ENCODE results near the gene PRIMPOL. TPM values are rescaled to one million over a fixed set of nuclear protein-coding genes. Genes with fewer than 3 reads are reported as not detected.

PRIMPOL gene
- total RNA-seq, 2 donors from 2014 or later: 4.6 to 15.0 TPM

DNA sequence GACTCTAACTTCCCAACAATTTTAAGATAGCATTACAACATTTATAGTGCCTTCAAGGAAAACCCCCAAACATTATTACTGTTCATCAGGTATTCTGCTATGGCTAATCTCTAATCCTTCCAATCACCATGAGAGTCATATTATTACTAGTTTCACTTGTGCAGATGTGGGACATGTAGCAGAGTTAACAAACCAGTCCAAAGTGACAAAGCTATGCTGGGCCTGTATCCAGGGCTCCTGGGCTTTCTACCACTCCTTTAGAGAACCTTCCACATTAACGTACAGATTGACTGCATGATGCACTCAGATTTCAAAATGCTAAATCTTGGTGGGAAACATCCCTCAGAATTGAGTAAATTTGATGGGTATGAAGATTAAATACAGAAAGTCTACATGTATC lies 16.7 kb upstream of the PRIMPOL start:
- intact Hi-C loops (cut with DNase I): no loop called here
- Histone ChIP-seq H3K4me3 (no peak overlapping the region), H3K36me3 (replicated peaks in 1 of 2; ENCODE audit: insufficient read depth in 1 of 2, low read depth in 2 of 2) (peaks cover 13 to 32% of the 10 kb centered on the region in 2 donors), H3K9me3 (no peaks in the 10 kb centered on the region), H3K27ac (no peak overlapping the region), H3K27me3 (no peaks in the 10 kb centered on the region), H3K4me1 (peaks cover 5% of the 10 kb centered on the region)
- ATAC-seq (no peak), DNase-seq (no peak)
- TF ChIP-seq POLR2A (IDR thresholded peaks at IDR 0.05): no peak
- WGBS, 2 donors: 82 to 100% methylated on average over 1 of the region's 1 CpG

GRCh38 chr4:184635381-184635780 lies 14.2 kb upstream of the PRIMPOL start:
- DNase-seq (no peak), ATAC-seq (no peak)
- Histone ChIP-seq H3K9me3 (no peaks in the 10 kb centered on the region), H3K36me3 (replicated peaks in 1 of 2; ENCODE audit: insufficient read depth in 1 of 2, low read depth in 2 of 2) (peaks cover 8 to 18% of the 10 kb centered on the region in 2 donors), H3K27me3 (no peaks in the 10 kb centered on the region), H3K4me1 (peaks cover 5% of the 10 kb centered on the region), H3K27ac (no peak overlapping the region), H3K4me3 (no peak overlapping the region)
- intact Hi-C loops (cut with DNase I): no loop called here
- 44 to 66% methylated on average over 3 of the region's 3 CpGs for WGBS, 2 donors
- TF ChIP-seq CTCF (IDR thresholded peaks at IDR 0.05) (no peak), POLR2A (IDR thresholded peaks at IDR 0.05) (no peak)

DNA sequence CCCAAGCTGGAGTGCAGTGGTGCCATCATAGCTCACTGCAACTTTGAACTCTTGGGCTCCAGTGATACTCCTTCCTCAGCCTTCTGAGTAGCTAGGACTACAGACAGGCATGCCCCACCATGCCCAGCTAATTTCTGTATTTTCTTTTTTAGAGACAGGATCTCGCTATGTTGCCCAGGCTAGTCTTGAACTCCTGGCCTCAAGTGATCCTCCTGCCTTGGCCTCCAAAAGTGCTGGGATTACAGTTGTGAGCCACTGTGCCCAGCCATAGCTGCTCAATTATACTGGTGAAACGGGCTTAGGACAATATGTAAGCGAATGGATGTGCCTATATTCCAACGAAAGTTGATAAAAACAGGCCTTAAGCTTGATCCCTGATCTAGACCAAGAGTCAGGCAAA lies 13.4 kb upstream of the PRIMPOL start:
- WGBS, 2 donors: 94 to 97% methylated on average over 4 of the region's 4 CpGs
- Histone ChIP-seq H3K9me3 (no peaks in the 10 kb centered on the region), H3K36me3 (replicated peaks in 1 of 2; ENCODE audit: insufficient read depth in 1 of 2, low read depth in 2 of 2) (peaks cover 8 to 12% of the 10 kb centered on the region in 2 donors), H3K4me1 (peaks cover 5% of the 10 kb centered on the region), H3K27ac (no peak overlapping the region), H3K4me3 (no peak overlapping the region), H3K27me3 (no peaks in the 10 kb centered on the region)
- intact Hi-C loops (cut with DNase I): no loop called here
- no peak for DNase-seq
- ATAC-seq: no peak
- TF ChIP-seq CTCF (IDR thresholded peaks at IDR 0.05): no peak
- no peak for TF ChIP-seq POLR2A (IDR thresholded peaks at IDR 0.05)

GRCh38 chr4:184636897-184637296 lies 12.6 kb upstream of the PRIMPOL start:
- WGBS, 2 donors: 80 to 83% methylated on average over 2 to 4 of the region's 4 CpGs
- Histone ChIP-seq H3K4me3 (no peak overlapping the region), H3K27ac (no peak overlapping the region), H3K27me3 (no peaks in the 10 kb centered on the region), H3K4me1 (peaks cover 5% of the 10 kb centered on the region), H3K36me3 (replicated peaks in 1 of 2; ENCODE audit: insufficient read depth in 1 of 2, low read depth in 2 of 2) (peaks cover 8 to 12% of the 10 kb centered on the region in 2 donors), H3K9me3 (no peaks in the 10 kb centered on the region)
- intact Hi-C loops (cut with DNase I): no loop called here
- DNase-seq (no peak), ATAC-seq (no peak)
- TF ChIP-seq CTCF (IDR thresholded peaks at IDR 0.05) (no peak), POLR2A (IDR thresholded peaks at IDR 0.05) (no peak)

DNA sequence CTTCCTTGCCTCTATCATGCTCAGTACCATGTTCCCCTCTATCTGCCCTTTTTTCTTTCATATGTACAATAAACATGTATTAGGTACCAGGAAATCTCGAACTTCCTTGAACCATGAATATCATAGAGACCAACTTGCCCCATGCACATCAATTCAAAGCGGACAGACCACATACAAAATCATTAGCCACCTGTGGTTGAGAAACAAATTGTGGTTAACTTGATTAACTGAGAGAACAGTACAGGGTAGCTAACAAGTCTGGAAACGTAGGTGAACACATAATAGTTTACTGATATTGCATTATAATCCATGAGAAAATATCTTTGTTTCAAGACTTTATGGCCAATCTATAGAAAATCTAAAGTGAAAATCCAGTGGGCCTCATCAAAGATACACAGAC lies 8.5 kb upstream of the PRIMPOL start:
- 86 to 89% methylated on average over 3 of the region's 3 CpGs for WGBS, 2 donors
- DNase-seq: no peak
- peaks cover 4 to 8% of the 10 kb centered on the region in 2 donors for H3K36me3 ChIP-seq (replicated peaks in 1 of 2; ENCODE audit: insufficient read depth in 1 of 2, low read depth in 2 of 2)
- peaks cover 10% of the 10 kb centered on the region for H3K4me1 ChIP-seq
- intact Hi-C loops (cut with DNase I): no loop called here
- no peak for ATAC-seq
- H3K9me3 ChIP-seq: no peaks in the 10 kb centered on the region
- no peak overlapping the region for H3K27ac ChIP-seq
- no peak overlapping the region for H3K4me3 ChIP-seq
- TF ChIP-seq CTCF (IDR thresholded peaks at IDR 0.05): no peak
- no peak for TF ChIP-seq POLR2A (IDR thresholded peaks at IDR 0.05)
- no peaks in the 10 kb centered on the region for H3K27me3 ChIP-seq
